Measurements from ENCODE around the gene CXCR5. TPM values are rescaled to one million over a fixed set of nuclear protein-coding genes. Genes with fewer than 3 reads are reported as not detected.

The CXCR5 gene
- total and polyA plus RNA-seq, 10 of the 15 experiments (the other 5 are each of a cell fraction or from before 2014, with no cell fraction given): 0.03 to 0.63 (median 0.25) TPM

- Histone ChIP-seq H3K79me2 (ENCODE audit: control insufficient read depth, insufficient read depth, low read length) (no peaks in the 10 kb centered on the region), H3K27me3 (replicated peaks in 1 of 2; ENCODE audit: control insufficient read depth in 2 of 2, insufficient read depth in 2 of 2, low read length in 1 of 2) (peaks cover 2 to 5% of the 10 kb centered on the region in 2 experiments; a peak in 2 of 4 replicates), H3K4me1 (ENCODE audit: control insufficient read depth, insufficient read depth, low read length) (peaks cover 45% of the 10 kb centered on the region), H3K9ac (ENCODE audit: control insufficient read depth, insufficient read depth, low read length) (no peak overlapping the region), H3K36me3 (ENCODE audit: control insufficient read depth in 2 of 2, insufficient read depth in 2 of 2, low read length in 1 of 2) (no peaks in the 10 kb centered on the region), H3K9me3 (replicated peaks; ENCODE audit: control insufficient read depth, insufficient read depth, low read length) (no peaks in the 10 kb centered on the region), H3K4me3 (no peak overlapping the region), H2AFZ (ENCODE audit: control insufficient read depth, low read depth, low read length) (no peak overlapping the region), H4K20me1 (ENCODE audit: control insufficient read depth, insufficient read depth) (no peaks in the 10 kb centered on the region), H3K27ac (ENCODE audit: control insufficient read depth, insufficient read depth) (no peak overlapping the region), H3K4me2 (ENCODE audit: control insufficient read depth, insufficient read depth) (no peak overlapping the region)
- intact Hi-C loops (cut with micrococcal nuclease; ENCODE audit: unreplicated experiment) (no loop called here), in situ Hi-C loops (cut with MboI) (no loop called here)
- FAIRE-seq (no peak), ATAC-seq (no peak), DNase-seq (ENCODE audit: low read depth, low spot score) (no peak)
- SMC1A ChIA-PET (ENCODE audit: uncharacterized antibody, unreplicated experiment): no interaction called here
- RAD21 ChIA-PET (ENCODE audit: unreplicated experiment): interaction anchor here (1.0 to 1.5 kb wide), 3 partner anchors 70 to 194 kb away, joined by 3 to 6 read pairs (median 5); no protein-coding TSS in a partner anchor
- CTCF ChIA-PET: no interaction called here
- no TSS peak for BruUV-seq (replicated peaks)
- 66% methylated on average over 5 of the region's 5 CpGs for WGBS (ENCODE audit: insufficient coverage, insufficient replicate concordance, low lambda C conversion rate, missing lambda C conversion rate)
- POLR2A ChIA-PET: no interaction called here
- TF ChIP-seq RBBP5 (conservative IDR thresholded peaks at IDR 0.05): no peak
- TF ChIP-seq, protein P1, sequence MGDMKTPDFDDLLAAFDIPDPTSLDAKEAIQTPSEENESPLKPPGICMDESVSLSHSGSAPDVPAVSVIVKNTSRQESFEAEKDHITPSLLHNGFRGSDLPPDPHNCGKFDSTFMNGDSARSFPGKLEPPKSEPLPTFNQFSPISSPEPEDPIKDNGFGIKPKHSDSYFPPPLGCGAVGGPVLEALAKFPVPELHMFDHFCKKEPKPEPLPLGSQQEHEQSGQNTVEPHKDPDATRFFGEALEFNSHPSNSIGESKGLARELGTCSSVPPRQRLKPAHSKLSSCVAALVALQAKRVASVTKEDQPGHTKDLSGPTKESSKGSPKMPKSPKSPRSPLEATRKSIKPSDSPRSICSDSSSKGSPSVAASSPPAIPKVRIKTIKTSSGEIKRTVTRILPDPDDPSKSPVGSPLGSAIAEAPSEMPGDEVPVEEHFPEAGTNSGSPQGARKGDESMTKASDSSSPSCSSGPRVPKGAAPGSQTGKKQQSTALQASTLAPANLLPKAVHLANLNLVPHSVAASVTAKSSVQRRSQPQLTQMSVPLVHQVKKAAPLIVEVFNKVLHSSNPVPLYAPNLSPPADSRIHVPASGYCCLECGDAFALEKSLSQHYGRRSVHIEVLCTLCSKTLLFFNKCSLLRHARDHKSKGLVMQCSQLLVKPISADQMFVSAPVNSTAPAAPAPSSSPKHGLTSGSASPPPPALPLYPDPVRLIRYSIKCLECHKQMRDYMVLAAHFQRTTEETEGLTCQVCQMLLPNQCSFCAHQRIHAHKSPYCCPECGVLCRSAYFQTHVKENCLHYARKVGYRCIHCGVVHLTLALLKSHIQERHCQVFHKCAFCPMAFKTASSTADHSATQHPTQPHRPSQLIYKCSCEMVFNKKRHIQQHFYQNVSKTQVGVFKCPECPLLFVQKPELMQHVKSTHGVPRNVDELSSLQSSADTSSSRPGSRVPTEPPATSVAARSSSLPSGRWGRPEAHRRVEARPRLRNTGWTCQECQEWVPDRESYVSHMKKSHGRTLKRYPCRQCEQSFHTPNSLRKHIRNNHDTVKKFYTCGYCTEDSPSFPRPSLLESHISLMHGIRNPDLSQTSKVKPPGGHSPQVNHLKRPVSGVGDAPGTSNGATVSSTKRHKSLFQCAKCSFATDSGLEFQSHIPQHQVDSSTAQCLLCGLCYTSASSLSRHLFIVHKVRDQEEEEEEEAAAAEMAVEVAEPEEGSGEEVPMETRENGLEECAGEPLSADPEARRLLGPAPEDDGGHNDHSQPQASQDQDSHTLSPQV (IDR thresholded peaks at IDR 0.05): no peak
- TF ChIP-seq, protein P2, sequence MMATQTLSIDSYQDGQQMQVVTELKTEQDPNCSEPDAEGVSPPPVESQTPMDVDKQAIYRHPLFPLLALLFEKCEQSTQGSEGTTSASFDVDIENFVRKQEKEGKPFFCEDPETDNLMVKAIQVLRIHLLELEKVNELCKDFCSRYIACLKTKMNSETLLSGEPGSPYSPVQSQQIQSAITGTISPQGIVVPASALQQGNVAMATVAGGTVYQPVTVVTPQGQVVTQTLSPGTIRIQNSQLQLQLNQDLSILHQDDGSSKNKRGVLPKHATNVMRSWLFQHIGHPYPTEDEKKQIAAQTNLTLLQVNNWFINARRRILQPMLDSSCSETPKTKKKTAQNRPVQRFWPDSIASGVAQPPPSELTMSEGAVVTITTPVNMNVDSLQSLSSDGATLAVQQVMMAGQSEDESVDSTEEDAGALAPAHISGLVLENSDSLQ (IDR thresholded peaks at IDR 0.05): no peak
Observed at GRCh38 chr11:118889797-118890196, 6.1 kb downstream of the CXCR5 start.
